ENCODE measurements around the gene KLHL10.

GRCh38 chr17:41835800-41836549 is 1.6 kb upstream of the KLHL10 start, which contains the start of gene NT5C3B:
- TF ChIP-seq CTCF (conservative IDR thresholded peaks at IDR 0.05; ENCODE audit: low read depth in 2 of 2) (no peak), REST (IDR thresholded peaks at IDR 0.05; ENCODE audit: unreplicated experiment) (no peak), EZH2 (IDR thresholded peaks at IDR 0.05; ENCODE audit: low read depth, unreplicated experiment) (no peak), EZH2phosphoT487 (IDR thresholded peaks at IDR 0.05; ENCODE audit: unreplicated experiment) (no peak), CREB1 (CRISPR knock-in tag; IDR thresholded peaks at IDR 0.05; ENCODE audit: low read depth) (no peak), JUNB (IDR thresholded peaks at IDR 0.05; ENCODE audit: unreplicated experiment) (no peak), POLR2AphosphoS5 (IDR thresholded peaks at IDR 0.05; ENCODE audit: low read depth) (peak; percentile 85), ZNF331 (CRISPR knock-in tag; IDR thresholded peaks at IDR 0.05; ENCODE audit: low read depth) (no peak), STAT1 (IDR thresholded peaks at IDR 0.05; ENCODE audit: unreplicated experiment) (no peak), ZNF462 (CRISPR knock-in tag; IDR thresholded peaks at IDR 0.05) (no peak), ZNF114 (CRISPR knock-in tag; IDR thresholded peaks at IDR 0.05) (no peak), ETS1 (IDR thresholded peaks at IDR 0.05) (no peak), NANOG (IDR thresholded peaks at IDR 0.05; ENCODE audit: borderline replicate concordance) (no peak)

Measured in GM23338 (cell line).